ENCODE measurements around the gene TSPY8.
"Not testable (repeated sequence)": the region's sequence is repeated elsewhere in the genome, so short reads cannot be mapped to it uniquely, and the experiment has no call there.

Gene TSPY8
- total RNA-seq = 0 reads per million in 9 experiments

DNA sequence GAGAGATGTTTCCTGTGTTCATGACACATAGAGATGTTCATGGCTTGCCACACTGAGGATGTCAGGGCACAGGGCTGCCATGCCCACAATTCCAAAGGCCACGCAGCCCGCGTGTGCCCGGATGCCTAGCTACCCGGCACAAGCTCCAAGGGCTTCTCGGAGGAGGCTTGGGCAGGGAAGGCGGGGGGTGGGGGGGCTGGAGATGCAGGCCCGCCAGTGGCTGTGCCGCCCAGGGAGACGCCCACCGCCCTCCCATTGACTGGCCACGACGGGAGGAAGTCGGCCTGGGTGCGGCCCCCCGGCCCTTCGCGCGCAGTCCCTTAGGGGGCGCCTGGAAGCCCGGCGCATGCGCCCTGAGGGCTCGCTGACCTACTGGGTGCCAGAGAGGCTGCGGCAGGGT, at the start of gene TSPY8:
Gene TSPY8 (plus strand): TSS at position 301 of the 400 bp plus-strand sequence. CDS start 46 bp downstream, at position 347.
- H3K4me1 Mint-ChIP-seq (ENCODE audit: low read depth in 2 of 2); H3K36me3 Mint-ChIP-seq (ENCODE audit: insufficient read depth); H3K4me3 Mint-ChIP-seq; DNase-seq; H3K27ac Mint-ChIP-seq; H3K27me3 Mint-ChIP-seq; H3K9me3 Mint-ChIP-seq; ATAC-seq (replicated peaks): not testable (repeated sequence)

DNA sequence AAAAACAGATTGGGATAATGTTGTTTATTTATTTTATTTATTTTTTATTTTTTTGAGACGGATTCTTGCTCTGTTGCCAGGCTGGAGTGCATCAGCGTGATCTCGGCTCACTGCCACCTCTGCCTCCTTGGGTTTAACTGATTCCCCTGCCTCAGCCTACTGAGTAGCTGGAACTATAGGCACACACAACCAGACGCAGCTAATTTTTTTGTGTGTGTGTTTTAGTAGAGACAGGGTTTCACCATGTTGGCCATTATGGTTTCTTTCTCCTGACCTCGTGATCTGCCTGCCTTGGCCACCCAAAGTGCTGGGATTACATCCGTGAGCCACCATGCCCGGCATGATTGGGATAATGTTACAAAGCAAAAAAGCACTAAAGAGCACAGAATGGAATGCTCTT, 36.6 kb upstream of the TSPY8 start:
- Mint-ChIP-seq H3K9me3 (peaks cover 0 to 4% of the 10 kb centered on the region in 2 donors), H3K27me3 (no peaks in the 10 kb centered on the region), H3K36me3 (ENCODE audit: insufficient read depth) (no peaks in the 10 kb centered on the region), H3K27ac (no peak overlapping the region), H3K4me1 (ENCODE audit: low read depth in 2 of 2) (no peaks in the 10 kb centered on the region), H3K4me3 (no peak overlapping the region)
- DNase-seq = no peak
- no peak for ATAC-seq (replicated peaks)

DNA sequence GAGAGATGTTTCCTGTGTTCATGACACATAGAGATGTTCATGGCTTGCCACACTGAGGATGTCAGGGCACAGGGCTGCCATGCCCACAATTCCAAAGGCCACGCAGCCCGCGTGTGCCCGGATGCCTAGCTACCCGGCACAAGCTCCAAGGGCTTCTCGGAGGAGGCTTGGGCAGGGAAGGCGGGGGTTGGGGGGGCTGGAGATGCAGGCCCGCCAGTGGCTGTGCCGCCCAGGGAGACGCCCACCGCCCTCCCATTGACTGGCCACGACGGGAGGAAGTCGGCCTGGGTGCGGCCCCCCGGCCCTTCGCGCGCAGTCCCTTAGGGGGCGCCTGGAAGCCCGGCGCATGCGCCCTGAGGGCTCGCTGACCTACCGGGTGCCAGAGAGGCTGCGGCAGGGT, 20.4 kb upstream of the TSPY8 start, which contains the start of gene TSPY4:
Gene TSPY4 (plus strand): TSS at position 301 of the 400 bp plus-strand sequence. CDS start 46 bp downstream, at position 347.
- H3K36me3 Mint-ChIP-seq (ENCODE audit: insufficient read depth); H3K4me1 Mint-ChIP-seq (ENCODE audit: low read depth in 2 of 2); H3K4me3 Mint-ChIP-seq; H3K27me3 Mint-ChIP-seq; DNase-seq; ATAC-seq (replicated peaks); H3K27ac Mint-ChIP-seq; H3K9me3 Mint-ChIP-seq: not testable (repeated sequence)

GRCh38 chrY:9396527-9396926, 38.9 kb downstream of the TSPY8 start:
- not testable (repeated sequence) for H3K4me1 Mint-ChIP-seq (ENCODE audit: low read depth in 2 of 2); H3K4me3 Mint-ChIP-seq; H3K27ac Mint-ChIP-seq; H3K36me3 Mint-ChIP-seq (ENCODE audit: insufficient read depth); ATAC-seq (replicated peaks); H3K27me3 Mint-ChIP-seq; DNase-seq; H3K9me3 Mint-ChIP-seq

DNA sequence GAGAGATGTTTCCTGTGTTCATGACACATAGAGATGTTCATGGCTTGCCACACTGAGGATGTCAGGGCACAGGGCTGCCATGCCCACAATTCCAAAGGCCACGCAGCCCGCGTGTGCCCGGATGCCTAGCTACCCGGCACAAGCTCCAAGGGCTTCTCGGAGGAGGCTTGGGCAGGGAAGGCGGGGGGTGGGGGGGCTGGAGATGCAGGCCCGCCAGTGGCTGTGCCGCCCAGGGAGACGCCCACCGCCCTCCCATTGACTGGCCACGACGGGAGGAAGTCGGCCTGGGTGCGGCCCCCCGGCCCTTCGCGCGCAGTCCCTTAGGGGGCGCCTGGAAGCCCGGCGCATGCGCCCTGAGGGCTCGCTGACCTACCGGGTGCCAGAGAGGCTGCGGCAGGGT, 40.5 kb downstream of the TSPY8 start, which contains the start of gene TSPY3:
Gene TSPY3 (plus strand): TSS at position 301 of the 400 bp plus-strand sequence. CDS start 46 bp downstream, at position 347.
- not testable (repeated sequence) for DNase-seq; H3K4me3 Mint-ChIP-seq; H3K9me3 Mint-ChIP-seq; H3K27ac Mint-ChIP-seq; H3K4me1 Mint-ChIP-seq (ENCODE audit: low read depth in 2 of 2); ATAC-seq (replicated peaks); H3K27me3 Mint-ChIP-seq; H3K36me3 Mint-ChIP-seq (ENCODE audit: insufficient read depth)
